ENCODE data around the gene SLC6A15.

Gene SLC6A15

DNA sequence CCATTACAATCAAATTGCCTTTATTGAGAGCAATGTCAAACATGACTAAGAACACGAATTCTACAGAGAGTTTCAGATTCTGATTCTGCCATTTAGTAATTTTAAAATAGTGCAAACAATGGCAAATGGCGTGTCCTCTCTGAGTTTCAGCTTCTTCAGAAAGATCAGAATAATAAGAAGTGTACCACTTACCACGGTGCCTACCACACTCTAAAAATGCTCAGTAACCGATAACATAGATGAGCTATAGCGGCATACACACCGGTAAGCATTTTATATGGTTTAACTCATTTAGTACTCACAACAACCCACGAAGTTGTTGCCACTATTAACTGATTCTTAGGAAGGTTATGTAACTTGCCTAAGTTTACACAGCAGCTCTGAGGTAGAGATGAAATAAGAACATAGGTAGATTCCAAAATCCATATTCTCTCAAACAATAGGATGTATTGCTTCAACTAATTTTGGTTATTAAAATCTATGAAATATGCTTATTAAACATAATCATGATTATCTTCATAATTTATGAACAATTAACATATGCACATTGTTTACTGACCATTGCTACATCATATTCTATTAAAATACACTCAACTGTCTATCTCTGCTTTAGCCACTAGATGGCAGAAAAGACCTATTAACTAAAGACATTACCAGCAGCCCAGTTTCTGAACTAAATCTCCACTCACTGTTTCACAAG lies 38.3 kb downstream of the SLC6A15 start:
- peak; percentile 35 to 62 for DNase-seq

DNA sequence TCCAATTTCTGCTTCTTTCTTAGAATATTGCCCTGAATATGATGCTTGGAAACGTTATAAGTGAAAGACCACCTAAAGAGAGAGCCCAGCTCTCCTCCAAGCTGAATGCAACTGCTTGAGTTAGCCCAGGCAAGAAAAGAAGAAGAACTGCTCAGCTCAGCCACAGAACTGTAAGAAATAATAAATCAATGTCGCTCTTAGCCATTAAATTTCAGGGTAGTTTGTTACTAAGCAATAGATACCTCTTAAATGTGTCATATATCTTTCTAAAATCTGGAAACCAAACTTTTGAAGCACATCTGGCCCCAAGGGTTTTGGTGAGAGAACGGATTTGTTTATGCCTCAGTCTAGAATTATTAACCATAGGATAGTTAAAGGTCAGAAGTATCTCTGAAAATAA lies 50.4 kb downstream of the SLC6A15 start:
- no peak for DNase-seq

DNA sequence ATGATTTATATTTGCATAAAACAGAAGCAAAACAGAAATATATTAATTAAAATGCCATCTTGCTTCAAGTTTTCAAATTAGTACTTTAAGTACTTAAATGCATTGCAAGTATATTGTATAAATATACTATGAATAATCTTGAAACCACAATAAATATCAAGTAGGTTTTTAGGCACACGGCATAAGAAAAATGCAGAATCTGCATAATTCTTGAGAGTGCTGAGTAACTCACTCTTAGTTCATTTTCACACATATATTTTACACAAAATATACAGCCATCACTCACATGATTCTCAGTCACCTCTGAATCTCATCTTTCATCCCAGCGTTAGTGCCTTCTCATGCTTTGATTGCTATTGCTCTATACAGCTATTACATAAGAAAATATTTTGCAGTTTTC lies 51.9 kb downstream of the SLC6A15 start:
- DNase-seq = no peak

DNA sequence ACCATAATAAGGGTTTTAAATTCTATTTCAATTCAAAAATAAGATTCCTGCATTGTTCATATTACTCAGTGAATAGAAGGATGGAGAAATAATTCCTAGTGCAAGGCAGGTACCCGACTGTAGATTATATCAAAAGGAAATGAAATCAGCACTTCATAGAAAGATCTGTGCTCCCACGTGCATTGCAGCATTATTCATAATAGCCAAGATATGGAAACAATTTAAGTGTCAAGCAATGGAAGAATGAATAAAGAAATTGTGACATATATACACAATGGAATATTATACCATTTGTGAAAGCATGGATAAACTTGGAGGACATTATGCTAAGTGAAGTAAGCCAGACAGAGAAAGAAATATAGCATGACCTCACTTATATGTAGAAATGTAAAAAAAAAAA lies 53.8 kb downstream of the SLC6A15 start:
- no peak for DNase-seq

DNA sequence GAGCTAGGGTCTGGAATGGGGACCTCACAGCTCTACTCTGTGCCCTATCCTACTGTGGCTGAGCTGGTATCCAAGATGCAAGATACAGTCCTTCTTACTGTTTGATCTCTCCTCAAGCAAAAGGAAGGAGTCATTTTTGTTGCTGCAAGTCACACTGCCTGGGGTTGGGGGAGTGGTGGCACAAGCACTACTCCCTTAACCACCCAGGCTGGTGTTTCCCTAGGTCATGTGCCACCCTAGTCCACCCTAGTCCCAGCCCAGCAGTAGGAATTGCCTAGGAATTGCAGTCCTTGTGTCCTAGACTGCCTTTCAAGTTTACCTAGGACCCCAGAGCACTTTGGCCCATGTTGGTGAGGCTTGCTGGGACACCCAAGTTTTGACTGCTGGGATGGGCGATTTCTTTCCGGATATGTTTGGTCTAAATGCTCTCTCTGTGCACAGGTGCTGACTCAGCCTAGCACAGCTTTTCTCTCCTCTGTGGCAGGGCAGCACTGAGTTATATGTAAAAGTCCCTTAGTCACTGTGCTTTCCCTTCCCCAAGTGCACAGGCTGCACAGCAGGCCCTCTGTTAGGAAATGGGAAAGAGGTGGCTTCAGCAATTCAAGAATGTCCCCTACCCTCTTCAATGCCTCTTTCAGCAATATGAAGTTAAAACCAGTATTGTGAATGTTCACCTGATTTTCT lies 54.9 kb downstream of the SLC6A15 start:
- DNase-seq = no peak

DNA sequence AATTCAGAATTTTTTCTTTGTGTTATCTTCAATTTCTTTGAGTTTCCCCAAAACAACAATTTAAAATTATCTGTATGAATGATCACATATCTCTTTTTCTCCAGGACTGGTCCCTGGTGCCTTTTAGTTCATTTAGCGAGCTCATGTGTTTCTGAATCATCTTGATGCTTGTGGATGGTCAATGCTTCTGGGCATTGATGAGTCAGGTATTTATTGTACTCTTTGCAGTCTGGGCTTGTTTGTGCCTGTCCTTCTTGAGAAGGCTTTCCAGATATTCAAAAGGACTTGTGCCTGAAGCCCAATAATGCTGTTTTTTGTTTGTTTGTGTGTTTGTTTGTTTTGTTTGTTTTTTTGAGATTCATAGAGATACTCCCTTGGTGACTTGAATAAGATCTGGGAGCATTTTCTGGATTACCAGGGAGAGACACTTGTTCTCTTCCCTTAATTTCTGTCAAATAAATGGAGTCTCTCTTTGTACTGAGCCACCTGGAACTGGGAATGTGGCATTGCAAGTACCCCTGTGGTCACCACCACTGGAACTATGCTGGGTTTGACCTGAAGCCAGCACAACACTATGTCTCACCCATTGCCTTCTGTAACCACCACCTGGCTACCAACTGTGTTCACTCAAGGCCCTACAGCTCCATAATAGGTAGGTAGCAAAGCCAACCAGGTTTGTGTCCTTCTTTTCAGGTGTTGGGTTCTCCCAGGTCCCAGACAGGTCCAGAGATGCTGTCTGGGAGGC lies 56.3 kb downstream of the SLC6A15 start:
- DNase-seq = no peak

DNA sequence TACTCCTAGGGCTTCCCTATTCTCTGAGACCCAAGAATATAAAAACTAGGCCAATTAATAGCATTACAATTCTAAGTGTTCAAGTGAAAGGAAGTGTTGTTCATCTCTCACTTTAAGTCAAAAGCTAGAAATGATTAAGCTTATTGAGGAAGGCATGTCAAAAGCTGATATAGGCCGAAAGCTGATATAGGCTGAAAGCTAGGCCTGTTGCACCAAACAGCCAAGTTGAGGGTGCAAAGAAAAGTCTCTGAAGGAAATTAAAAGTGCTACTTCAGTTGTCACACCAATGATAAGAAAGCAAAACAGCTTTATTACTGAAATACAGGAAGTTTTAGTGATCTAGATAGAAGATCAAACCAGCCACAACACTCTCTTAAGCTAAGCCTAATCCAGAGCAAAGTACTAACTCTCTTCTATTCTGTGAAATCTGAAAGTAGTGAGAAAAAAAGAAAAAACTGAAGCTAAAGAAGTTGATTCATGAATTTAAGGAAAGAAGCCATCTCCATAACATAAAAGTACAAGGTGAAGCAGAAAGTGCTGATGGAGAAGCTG lies 68.9 kb downstream of the SLC6A15 start:
- DNase-seq = no peak

DNA sequence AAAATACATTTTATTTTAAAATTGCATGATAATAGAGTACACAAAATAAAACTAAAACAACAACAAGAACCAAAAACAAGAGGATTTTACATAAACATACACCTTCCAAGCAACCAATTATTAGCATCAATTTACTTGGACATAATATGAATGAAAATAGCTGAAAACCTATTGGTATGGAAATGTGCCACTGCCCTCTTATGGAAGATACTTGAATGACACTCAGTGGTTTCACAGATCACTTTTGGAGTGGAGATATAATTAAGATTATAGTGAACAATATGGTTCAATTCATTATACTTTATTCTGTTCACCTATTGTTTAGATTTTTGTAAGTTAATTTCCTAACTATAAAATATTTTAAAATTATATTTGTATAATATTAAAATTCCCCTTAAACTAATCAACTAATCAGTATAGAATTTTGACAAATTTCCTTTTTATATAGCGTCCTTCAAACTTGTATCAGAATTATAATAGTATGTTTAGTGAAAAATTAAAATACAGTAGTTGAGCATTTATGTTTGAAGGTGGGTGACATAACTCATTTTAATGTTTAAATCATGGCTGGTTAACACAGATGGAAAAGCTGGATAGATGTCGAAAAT lies 70.1 kb downstream of the SLC6A15 start:
- peak; percentile 7 to 38 for DNase-seq

GRCh38 chr12:84841591-84841990 lies 71.0 kb downstream of the SLC6A15 start:
- no peak for DNase-seq

DNA sequence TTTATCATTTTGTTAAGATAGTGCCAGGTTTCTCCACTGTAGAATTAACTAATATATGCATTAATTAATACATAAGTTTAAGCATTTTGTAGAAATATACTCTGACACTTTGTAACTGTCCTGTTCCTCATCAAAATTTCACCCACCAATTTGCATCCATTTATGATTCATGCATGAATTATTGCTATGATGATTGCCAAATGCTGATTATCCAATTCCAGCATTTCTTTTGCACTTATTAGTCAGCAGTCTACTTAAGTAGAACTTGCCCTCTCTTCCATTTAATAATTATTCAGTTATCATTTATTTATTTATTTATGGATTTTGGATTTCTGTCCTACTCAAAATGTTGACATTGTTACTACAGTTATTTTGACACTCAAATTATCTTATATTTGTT lies 72.2 kb downstream of the SLC6A15 start:
- DNase-seq = no peak

DNA sequence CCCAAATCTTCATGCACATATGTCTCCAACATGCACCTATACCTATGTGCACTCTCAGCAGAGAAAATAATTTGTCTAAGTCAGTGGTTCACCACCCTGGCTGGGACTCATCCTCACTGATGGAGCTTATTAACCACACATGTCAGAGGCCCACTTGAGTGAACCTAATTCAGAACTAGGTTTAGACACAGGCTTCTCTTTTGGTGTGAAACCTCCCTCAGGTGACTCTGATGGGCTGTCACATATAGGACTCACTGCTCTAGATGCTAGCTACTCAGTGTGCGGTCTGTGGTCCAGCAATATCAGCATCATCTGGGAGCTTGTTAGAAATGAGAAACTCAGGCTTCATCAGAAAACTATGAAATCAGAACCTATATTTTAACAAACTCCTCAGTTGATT lies 85.7 kb downstream of the SLC6A15 start:
- no peak for DNase-seq

GRCh38 chr12:84825149-84825548 lies 87.5 kb downstream of the SLC6A15 start:
- no peak for DNase-seq

- no peak for DNase-seq
These were observed 90.1 kb downstream of the SLC6A15 start for GRCh38 chr12:84822525-84822924.

GRCh38 chr12:84816916-84817695 lies 95.5 kb downstream of the SLC6A15 start:
- DNase-seq = no peak

DNA sequence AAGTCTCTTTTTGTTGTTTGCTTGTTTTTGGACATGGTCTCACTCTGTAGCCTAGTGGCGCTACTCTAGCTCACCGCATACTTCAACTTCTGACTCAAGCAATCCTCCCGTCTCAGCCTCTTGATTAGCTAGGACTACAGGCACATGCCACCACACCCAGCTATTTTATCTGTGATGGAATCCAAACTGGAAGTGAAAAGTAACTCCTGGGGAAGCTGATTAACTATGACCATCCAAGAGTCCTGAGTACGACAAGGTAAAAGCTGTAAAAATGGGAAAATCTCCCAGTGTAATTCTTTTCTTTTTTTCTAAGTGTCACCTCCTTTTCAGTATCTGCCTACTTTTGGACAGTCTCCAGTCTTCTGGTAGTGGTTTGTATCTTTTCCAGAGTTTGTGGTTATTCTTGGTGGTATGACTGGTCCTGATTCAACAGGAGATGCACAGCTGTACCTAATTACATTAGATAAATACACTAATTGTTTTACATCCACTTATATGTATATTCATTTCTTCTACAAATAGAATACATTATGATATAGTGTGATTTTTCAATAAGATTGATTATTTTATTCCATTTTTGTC lies 97.8 kb downstream of the SLC6A15 start:
- no peak for DNase-seq

DNA sequence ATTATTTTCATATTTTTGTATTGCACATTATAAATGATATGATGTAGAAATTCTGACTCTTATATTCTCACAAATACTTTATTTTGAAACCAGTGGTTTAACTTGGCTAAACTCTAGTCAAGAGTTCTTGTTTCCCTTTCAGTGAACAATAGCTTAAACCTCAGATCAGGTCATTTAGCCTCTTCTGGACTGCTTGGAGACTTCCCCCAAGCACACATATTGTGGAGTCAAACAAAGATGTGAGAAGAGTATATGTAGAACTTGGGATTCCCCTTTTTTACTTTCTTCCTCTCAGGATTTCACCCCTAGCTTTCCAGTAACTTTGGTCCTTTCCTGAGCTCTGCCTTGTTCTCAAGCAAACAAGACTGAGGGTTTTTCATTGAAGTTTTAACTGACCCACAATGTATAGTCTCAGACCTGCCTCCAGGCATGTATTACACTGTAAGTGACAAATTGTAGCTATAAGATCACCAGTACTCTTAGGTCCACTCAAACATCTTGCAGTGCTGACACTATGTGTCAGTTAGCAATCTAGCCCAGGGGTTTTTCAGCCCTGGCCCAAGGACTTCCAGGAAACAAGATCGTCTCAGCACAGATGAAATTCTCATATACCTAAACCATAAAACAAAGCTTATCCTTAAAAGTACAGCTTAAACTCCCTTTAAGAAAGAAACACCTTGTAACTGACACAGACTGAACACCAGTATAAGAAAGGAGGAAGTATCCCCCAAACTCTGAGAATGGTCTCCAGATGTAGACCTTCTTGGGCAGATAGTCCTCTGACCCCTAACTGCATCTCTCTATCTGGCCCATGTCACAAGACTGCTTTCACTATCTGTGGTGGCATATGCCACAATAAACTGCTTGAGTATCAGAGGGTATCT lies 98.6 kb downstream of the SLC6A15 start:
- DNase-seq = no peak

- DNase-seq = no peak
These were observed 101.3 kb downstream of the SLC6A15 start for GRCh38 chr12:84811291-84811690.

GRCh38 chr12:84810611-84811010 lies 102.0 kb downstream of the SLC6A15 start:
- no peak for DNase-seq

All from inflammatory macrophage (primary cell).